HEK293 (cell line): ENCODE results near the gene CAPN7.
A peak's percentile ranks its signal among the peaks of the same experiment; 100 is the strongest.

Experiments used
- CTCF ChIA-PET: fragments of 350-600 bp; formaldehyde crosslinking; extraction: SDS; loops from one replicate; lab custom pipeline; 2021; ENCODE audit warnings: antibody characterized with exemption; lab: Yijun Ruan, JAX
- POLR2A ChIA-PET: fragments of 300-600 bp; formaldehyde crosslinking; extraction: SDS; loops from one replicate; lab custom pipeline; 2020; ENCODE audit warnings: antibody characterized with exemption, inconsistent platforms; lab: Yijun Ruan, JAX
- H3K27ac ChIP-seq: fragments of 200-500 bp; sonication (Bioruptor generic); 2 replicates; pipeline ENCODE4 v1.5.1; 2014; ENCODE audit warnings: low read depth, low read length, control low read depth, inconsistent platforms; ENCODE audit errors: extremely low read depth
- H3K36me3 ChIP-seq, 2 experiments: fragments of 200-500 bp in 1 of 2; sonication (Bioruptor generic) in 1 of 2; 1 replicate in 1 of 2; 2 replicates in 1 of 2; pipeline ENCODE4 v1.5.1; 2014 to 2017; ENCODE audit warnings: inconsistent platforms in 2 of 2, low read length in 2 of 2; ENCODE audit not compliant: control insufficient read depth in 2 of 2, insufficient read depth in 1 of 2
- H3K4me1 ChIP-seq: fragments of 200-500 bp; sonication (Bioruptor generic); 2 replicates; pipeline ENCODE4 v1.5.1; 2014; ENCODE audit warnings: mild to moderate bottlenecking, low read length, inconsistent platforms; ENCODE audit not compliant: control insufficient read depth, insufficient read depth
- H3K4me3 ChIP-seq: 2 replicates; pipeline ENCODE4 v1.5.1; 2011; ENCODE audit warnings: low read depth, mild to moderate bottlenecking, control low read depth, low read length, moderate library complexity
- H3K9me3 ChIP-seq: fragments of 200-500 bp; sonication (Bioruptor generic); 2 replicates; pipeline ENCODE4 v1.5.1; 2014; ENCODE audit warnings: low read depth, low read length, inconsistent platforms; ENCODE audit not compliant: control insufficient read depth, insufficient read depth
- EGR2 ChIP-seq: fragments of 450-650 bp; formaldehyde crosslinking; IDR thresholded peaks from 2 replicates; pipeline ENCODE4 v1.5.1; 2016; ENCODE audit warnings: low read depth, missing biosample characterization, missing genetic modification characterization
- HOXD13 ChIP-seq: sonication (generic); formaldehyde crosslinking; IDR thresholded peaks from 2 replicates; pipeline ENCODE4 v1.8.0; 2022; ENCODE audit warnings: missing genetic modification reagents, borderline replicate concordance
- KLF16 ChIP-seq: fragments of 450-650 bp; formaldehyde crosslinking; IDR thresholded peaks from 2 replicates; pipeline ENCODE4 v1.5.1; 2017; ENCODE audit warnings: missing biosample characterization, missing genetic modification characterization
- PRDM10 ChIP-seq: fragments of 450-650 bp; formaldehyde crosslinking; IDR thresholded peaks from 2 replicates; pipeline ENCODE4 v1.5.1; 2016; ENCODE audit warnings: missing biosample characterization, missing genetic modification characterization
- SALL2 ChIP-seq: fragments of 450-650 bp; formaldehyde crosslinking; IDR thresholded peaks from 2 replicates; pipeline ENCODE4 v1.5.0; 2017; ENCODE audit warnings: missing biosample characterization, mild to moderate bottlenecking, missing genetic modification characterization, borderline replicate concordance
- SCRT2 ChIP-seq: fragments of 450-650 bp; formaldehyde crosslinking; IDR thresholded peaks from 2 replicates; pipeline ENCODE4 v1.5.1; 2016; ENCODE audit warnings: missing biosample characterization, missing genetic modification characterization
- SP2 ChIP-seq: fragments of 450-650 bp; formaldehyde crosslinking; IDR thresholded peaks from 2 replicates; pipeline ENCODE4 v1.5.1; 2016; ENCODE audit warnings: missing biosample characterization, missing genetic modification characterization
- ZBTB21 ChIP-seq: fragments of 450-650 bp; formaldehyde crosslinking; IDR thresholded peaks from 2 replicates; pipeline ENCODE4 v1.5.1; 2017; ENCODE audit warnings: missing biosample characterization, missing genetic modification characterization
- ZFHX2 ChIP-seq: fragments of 450-650 bp; formaldehyde crosslinking; conservative IDR thresholded peaks from 2 replicates; pipeline ENCODE4 v1.5.1; 2016; ENCODE audit warnings: missing biosample characterization, missing genetic modification characterization
- ZNF133 ChIP-seq: fragments of 450-650 bp; formaldehyde crosslinking; IDR thresholded peaks from 2 replicates; pipeline ENCODE4 v1.5.1; 2016; ENCODE audit warnings: missing biosample characterization, missing genetic modification characterization
- ZNF362 ChIP-seq: fragments of 450-650 bp; formaldehyde crosslinking; IDR thresholded peaks from 2 replicates; pipeline ENCODE4 v1.5.1; 2016; ENCODE audit warnings: missing biosample characterization, missing genetic modification characterization
- ZNF37A ChIP-seq: fragments of 450-650 bp; IDR thresholded peaks from 2 replicates; pipeline ENCODE4 v1.5.1; 2018; ENCODE audit warnings: missing biosample characterization, missing genetic modification characterization
- ZNF426 ChIP-seq: fragments of 450-650 bp; formaldehyde crosslinking; IDR thresholded peaks from 2 replicates; pipeline ENCODE4 v1.5.1; 2017; ENCODE audit warnings: missing biosample characterization, missing genetic modification characterization, mild to moderate bottlenecking, inconsistent platforms, moderate library complexity
- ZNF473 ChIP-seq: fragments of 450-650 bp; formaldehyde crosslinking; IDR thresholded peaks from 2 replicates; pipeline ENCODE4 v1.5.1; 2017; ENCODE audit warnings: missing biosample characterization, missing genetic modification characterization
- ZNF529 ChIP-seq: fragments of 450-650 bp; formaldehyde crosslinking; IDR thresholded peaks from 2 replicates; pipeline ENCODE4 v1.5.1; 2017; ENCODE audit warnings: missing genetic modification characterization, missing biosample characterization; ENCODE audit not compliant: insufficient replicate concordance
- ZNF548 ChIP-seq: fragments of 450-650 bp; formaldehyde crosslinking; IDR thresholded peaks from 2 replicates; pipeline ENCODE4 v1.5.1; 2016; ENCODE audit warnings: missing biosample characterization, missing genetic modification characterization
- ZNF555 ChIP-seq: fragments of 450-650 bp; formaldehyde crosslinking; conservative IDR thresholded peaks from 2 replicates; pipeline ENCODE4 v1.5.1; 2017; ENCODE audit warnings: missing biosample characterization, mild to moderate bottlenecking, missing genetic modification characterization, inconsistent platforms
- ZNF621 ChIP-seq: fragments of 450-650 bp; formaldehyde crosslinking; IDR thresholded peaks from 2 replicates; pipeline ENCODE4 v1.5.1; 2017; ENCODE audit warnings: missing biosample characterization, missing genetic modification characterization
- ZNF664 ChIP-seq: fragments of 450-650 bp; formaldehyde crosslinking; IDR thresholded peaks from 2 replicates; pipeline ENCODE4 v1.5.1; 2016; ENCODE audit warnings: missing biosample characterization, missing genetic modification characterization
- ZNF677 ChIP-seq: fragments of 450-650 bp; IDR thresholded peaks from 2 replicates; pipeline ENCODE4 v1.5.0; 2018; ENCODE audit warnings: missing biosample characterization, mild to moderate bottlenecking, missing genetic modification characterization, moderate library complexity
- TF ChIP-seq, protein P1 (sequence below): fragments of 450-650 bp; formaldehyde crosslinking; IDR thresholded peaks from 2 replicates; pipeline ENCODE4 v1.5.1; 2016; ENCODE audit warnings: missing biosample characterization, missing genetic modification characterization
- TF ChIP-seq, protein P2 (sequence below): fragments of 450-650 bp; formaldehyde crosslinking; IDR thresholded peaks from 2 replicates; pipeline ENCODE4 v1.5.0; 2017; ENCODE audit warnings: missing biosample characterization, missing genetic modification characterization, borderline replicate concordance

CAPN7 gene

DNA sequence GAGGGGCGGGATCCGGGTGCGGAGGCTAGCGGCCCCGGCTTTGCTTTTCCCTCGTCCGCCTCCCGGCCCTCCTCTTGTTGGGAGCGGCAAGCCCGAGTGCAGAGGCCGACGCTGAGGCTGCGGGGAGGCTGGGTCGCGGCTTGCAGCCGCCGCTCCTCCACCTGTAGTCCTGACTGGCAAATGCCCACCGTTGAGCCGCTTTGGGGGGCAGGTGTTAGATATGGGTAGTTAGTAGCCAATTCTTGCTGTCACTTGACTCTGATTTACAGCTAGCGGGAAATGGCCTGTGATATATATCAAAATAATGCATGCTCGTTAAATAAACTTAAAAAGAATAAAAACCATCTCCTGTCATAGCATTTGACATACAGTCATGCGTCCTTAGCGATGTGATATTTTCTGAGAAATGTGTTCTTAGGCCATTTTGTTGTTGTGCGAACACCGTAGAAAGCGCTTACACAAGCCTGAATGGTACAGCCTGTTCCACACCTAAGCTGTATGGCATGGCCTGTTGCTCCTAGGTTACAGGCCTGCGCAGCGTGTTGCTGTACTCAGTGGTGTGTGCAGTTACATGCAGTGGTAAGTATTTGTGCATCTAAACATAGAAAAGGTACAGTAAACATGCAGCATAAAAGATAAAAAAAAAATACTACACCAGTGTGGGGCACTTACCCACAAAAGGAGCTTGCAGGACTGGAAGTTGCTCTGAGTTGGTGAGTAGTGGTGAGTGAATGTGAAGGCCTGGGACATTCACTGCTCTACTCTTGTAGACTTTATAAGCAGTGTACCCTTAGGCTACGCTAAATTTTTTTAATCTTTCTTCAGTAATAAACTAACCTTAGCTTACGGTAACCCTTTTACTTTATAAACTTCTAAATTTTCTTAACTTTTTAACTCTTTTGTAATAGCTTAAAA is 873 bp downstream of the CAPN7 start (continued):
- peak; percentile 99 for TF ChIP-seq SCRT2 (tag by site-specific recombination)
- no peak for TF ChIP-seq EGR2
- TF ChIP-seq ZNF677 (tag by site-specific recombination): no peak
- TF ChIP-seq ZNF473: no peak
- TF ChIP-seq KLF16: no peak; the same call in 1 of the 2 replicates
- 0 out of 2 replicates have a peak, but pooled peaks have one; percentile 65 for TF ChIP-seq ZNF362 (tag by site-specific recombination)

DNA sequence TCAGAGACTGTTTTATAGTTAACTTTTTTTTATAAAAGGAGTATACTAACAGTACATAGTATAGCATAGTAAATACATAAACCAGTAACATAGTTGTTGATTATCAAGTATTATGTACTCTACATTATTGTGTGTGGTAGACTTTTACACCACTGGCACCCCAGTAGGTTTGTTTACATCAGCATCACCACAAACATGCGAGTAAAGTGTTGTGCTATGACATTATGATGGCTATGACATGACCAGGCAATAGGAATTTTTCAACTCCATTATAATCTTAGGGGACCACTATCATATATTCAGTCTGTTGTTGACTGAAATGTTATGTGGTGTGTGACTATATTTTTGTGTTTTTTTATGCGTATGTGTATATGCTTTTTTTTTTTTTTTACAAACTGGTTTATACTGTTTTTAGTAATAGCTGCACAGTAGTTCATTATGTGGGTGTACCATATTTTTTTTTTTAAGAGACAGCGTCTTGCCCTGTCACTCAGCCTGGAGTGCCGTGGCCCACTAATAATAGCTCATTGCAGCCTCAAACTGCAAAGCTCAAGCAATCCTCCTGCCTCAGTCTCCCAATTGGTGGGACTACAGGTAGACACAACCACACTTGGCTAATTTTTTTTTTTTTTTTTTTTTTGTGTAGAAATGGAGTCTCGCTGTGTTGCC is 1.9 kb downstream of the CAPN7 start:
- TF ChIP-seq, protein P1, sequence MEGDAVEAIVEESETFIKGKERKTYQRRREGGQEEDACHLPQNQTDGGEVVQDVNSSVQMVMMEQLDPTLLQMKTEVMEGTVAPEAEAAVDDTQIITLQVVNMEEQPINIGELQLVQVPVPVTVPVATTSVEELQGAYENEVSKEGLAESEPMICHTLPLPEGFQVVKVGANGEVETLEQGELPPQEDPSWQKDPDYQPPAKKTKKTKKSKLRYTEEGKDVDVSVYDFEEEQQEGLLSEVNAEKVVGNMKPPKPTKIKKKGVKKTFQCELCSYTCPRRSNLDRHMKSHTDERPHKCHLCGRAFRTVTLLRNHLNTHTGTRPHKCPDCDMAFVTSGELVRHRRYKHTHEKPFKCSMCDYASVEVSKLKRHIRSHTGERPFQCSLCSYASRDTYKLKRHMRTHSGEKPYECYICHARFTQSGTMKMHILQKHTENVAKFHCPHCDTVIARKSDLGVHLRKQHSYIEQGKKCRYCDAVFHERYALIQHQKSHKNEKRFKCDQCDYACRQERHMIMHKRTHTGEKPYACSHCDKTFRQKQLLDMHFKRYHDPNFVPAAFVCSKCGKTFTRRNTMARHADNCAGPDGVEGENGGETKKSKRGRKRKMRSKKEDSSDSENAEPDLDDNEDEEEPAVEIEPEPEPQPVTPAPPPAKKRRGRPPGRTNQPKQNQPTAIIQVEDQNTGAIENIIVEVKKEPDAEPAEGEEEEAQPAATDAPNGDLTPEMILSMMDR (tag by site-specific recombination): no peak
- TF ChIP-seq PRDM10 (tag by site-specific recombination) (peak; percentile 37; the same call in 1 of the 2 replicates), ZBTB21 (tag by site-specific recombination) (0 out of 2 replicates have a peak, but pooled peaks have one; percentile 31)
- H3K4me1 ChIP-seq: peaks cover 9% of the 10 kb centered on the region
- H3K27ac ChIP-seq: no peak overlapping the region
- H3K36me3 ChIP-seq: peaks cover 24 to 49% of the 10 kb centered on the region in 2 experiments
- POLR2A ChIA-PET: interaction anchor here (1.1 kb wide), 1 partner anchor 52 kb away, joined by 3 read pairs; no protein-coding TSS in a partner anchor
- H3K4me3 ChIP-seq: peak overlapping the region; percentile 97
- no peaks in the 10 kb centered on the region for H3K9me3 ChIP-seq
- CTCF ChIA-PET: interaction anchor here (0.6 to 2.1 kb wide), 3 partner anchors 197 to 382 kb away, joined by 4 to 8 read pairs (median 4); no protein-coding TSS in a partner anchor

GRCh38 chr3:15211937-15212336 is 5.9 kb downstream of the CAPN7 start:
- ChIA-PET POLR2A (interaction anchor here (0.8 kb wide), 1 partner anchor 114 kb away, joined by 13 read pairs; no protein-coding TSS in a partner anchor), CTCF (interaction anchor here (0.6 to 0.9 kb wide), 2 partner anchors 9 to 235 kb away, joined by 3 to 4 read pairs; no protein-coding TSS in a partner anchor)
- Histone ChIP-seq H3K9me3 (no peaks in the 10 kb centered on the region), H3K36me3 (peaks cover 56 to 78% of the 10 kb centered on the region in 2 experiments), H3K4me3 (no peak overlapping the region), H3K4me1 (peaks cover 9% of the 10 kb centered on the region), H3K27ac (no peak overlapping the region)
- TF ChIP-seq ZFHX2 (tag by site-specific recombination) (no peak), ZNF555 (tag by site-specific recombination) (no peak), ZNF133 (tag by site-specific recombination) (no peak), ZNF621 (no peak), SALL2 (no peak), ZNF37A (tag by site-specific recombination) (no peak), ZNF677 (tag by site-specific recombination) (no peak), ZNF529 (tag by site-specific recombination) (no peak), ZNF548 (tag by site-specific recombination) (no peak), ZNF664 (tag by site-specific recombination) (no peak), SP2 (no peak), HOXD13 (CRISPR knock-in tag) (no peak), ZNF426 (tag by site-specific recombination) (no peak)
- TF ChIP-seq, protein P2, sequence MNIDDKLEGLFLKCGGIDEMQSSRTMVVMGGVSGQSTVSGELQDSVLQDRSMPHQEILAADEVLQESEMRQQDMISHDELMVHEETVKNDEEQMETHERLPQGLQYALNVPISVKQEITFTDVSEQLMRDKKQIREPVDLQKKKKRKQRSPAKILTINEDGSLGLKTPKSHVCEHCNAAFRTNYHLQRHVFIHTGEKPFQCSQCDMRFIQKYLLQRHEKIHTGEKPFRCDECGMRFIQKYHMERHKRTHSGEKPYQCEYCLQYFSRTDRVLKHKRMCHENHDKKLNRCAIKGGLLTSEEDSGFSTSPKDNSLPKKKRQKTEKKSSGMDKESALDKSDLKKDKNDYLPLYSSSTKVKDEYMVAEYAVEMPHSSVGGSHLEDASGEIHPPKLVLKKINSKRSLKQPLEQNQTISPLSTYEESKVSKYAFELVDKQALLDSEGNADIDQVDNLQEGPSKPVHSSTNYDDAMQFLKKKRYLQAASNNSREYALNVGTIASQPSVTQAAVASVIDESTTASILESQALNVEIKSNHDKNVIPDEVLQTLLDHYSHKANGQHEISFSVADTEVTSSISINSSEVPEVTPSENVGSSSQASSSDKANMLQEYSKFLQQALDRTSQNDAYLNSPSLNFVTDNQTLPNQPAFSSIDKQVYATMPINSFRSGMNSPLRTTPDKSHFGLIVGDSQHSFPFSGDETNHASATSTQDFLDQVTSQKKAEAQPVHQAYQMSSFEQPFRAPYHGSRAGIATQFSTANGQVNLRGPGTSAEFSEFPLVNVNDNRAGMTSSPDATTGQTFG (tag by site-specific recombination): no peak
